Measurements from ENCODE around the gene NABP2. TPM values are rescaled to one million over a fixed set of nuclear protein-coding genes. Genes with fewer than 3 reads are reported as not detected.

Gene NABP2
- total and polyA plus RNA-seq, 2 donors (not counting 3 experiments of a cell fraction or from before 2014, with no cell fraction given): 42.4 to 59.7 TPM

DNA sequence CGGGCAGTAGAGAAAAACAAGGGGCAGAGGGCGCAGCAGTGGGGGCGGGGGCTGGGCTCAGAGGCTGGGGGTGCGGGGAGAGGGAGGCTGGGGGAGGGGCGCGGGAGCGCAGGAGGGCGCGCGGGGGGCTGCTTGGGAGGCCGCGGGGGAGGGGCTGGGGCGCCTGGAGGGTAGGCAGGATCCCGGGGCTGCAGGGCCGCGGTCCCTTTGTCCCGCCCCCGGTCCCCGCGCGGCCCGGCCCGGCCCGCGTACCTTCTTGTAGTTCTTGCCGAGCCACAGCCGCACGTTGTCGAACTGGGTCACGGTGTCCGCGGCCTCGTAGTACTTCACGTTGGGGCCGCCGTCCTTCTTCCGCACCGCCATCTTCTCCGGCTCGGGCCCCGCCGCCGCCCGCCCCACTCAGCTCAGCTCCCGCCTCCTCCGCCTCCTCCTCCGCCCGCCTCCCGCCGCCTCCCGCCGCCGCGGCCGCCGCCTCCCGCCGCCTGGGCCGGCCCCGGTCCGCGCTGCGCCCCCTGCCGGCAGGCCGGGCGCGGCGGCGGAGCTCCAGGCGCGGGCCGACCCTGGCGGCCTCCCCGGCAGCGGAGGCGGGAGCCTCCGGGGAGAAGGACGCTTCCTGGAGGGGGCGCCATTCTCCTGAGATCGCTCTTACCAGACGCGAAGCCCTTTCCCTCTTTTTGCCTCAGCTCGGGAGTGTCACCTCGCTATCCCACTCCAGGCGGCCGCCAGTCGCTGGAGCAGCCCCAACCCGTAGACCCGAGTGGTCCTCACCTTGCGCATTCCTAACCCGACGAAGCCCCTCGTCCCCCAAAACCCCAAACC is 34.8 kb upstream of the NABP2 start, which contains the start of gene SMARCC2:
Gene SMARCC2, minus strand, starts transcription at position 385 of the 819 bp plus-strand sequence. Its CDS starts 22 bp downstream, at position 363.
- TF ChIP-seq FOS (IDR thresholded peaks at IDR 0.05; ENCODE audit: borderline replicate concordance, insufficient read depth, low read length) (no peak), POLR2AphosphoS5 (IDR thresholded peaks at IDR 0.05; ENCODE audit: insufficient read depth, low read depth, low read length) (peak; percentile 15), JUN (IDR thresholded peaks at IDR 0.05; ENCODE audit: borderline replicate concordance, insufficient read depth, insufficient read length, low read depth) (no peak), EZH2 (IDR thresholded peaks at IDR 0.05; ENCODE audit: borderline replicate concordance, low read depth, low read length, severe bottlenecking) (no peak), MYC (IDR thresholded peaks at IDR 0.05; ENCODE audit: low read depth, low read length) (no peak), POLR2A (IDR thresholded peaks at IDR 0.05; ENCODE audit: low read depth, low read length) (peak; percentile 41), GATA2 (IDR thresholded peaks at IDR 0.05; ENCODE audit: insufficient read depth, insufficient read length, low read depth, low read length) (no peak)
- TF ChIP-seq, protein P1, sequence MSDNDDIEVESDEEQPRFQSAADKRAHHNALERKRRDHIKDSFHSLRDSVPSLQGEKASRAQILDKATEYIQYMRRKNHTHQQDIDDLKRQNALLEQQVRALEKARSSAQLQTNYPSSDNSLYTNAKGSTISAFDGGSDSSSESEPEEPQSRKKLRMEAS (IDR thresholded peaks at IDR 0.05; ENCODE audit: insufficient read depth, insufficient read length): no peak
- TF ChIP-seq, protein P2, sequence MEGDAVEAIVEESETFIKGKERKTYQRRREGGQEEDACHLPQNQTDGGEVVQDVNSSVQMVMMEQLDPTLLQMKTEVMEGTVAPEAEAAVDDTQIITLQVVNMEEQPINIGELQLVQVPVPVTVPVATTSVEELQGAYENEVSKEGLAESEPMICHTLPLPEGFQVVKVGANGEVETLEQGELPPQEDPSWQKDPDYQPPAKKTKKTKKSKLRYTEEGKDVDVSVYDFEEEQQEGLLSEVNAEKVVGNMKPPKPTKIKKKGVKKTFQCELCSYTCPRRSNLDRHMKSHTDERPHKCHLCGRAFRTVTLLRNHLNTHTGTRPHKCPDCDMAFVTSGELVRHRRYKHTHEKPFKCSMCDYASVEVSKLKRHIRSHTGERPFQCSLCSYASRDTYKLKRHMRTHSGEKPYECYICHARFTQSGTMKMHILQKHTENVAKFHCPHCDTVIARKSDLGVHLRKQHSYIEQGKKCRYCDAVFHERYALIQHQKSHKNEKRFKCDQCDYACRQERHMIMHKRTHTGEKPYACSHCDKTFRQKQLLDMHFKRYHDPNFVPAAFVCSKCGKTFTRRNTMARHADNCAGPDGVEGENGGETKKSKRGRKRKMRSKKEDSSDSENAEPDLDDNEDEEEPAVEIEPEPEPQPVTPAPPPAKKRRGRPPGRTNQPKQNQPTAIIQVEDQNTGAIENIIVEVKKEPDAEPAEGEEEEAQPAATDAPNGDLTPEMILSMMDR (IDR thresholded peaks at IDR 0.05; ENCODE audit: extremely low read depth in 1 of 2, insufficient read depth in 1 of 2, low read depth in 1 of 2, low read length in 2 of 2): peak; percentile 75 to 82
- CTCF ChIA-PET: interaction anchor here (0.6 to 4.4 kb wide), 53 partner anchors 9 to 472 kb away, joined by 3 to 236 read pairs (median 5); partner anchors contain the start of genes ANKRD52, CNPY2, COQ10A and ESYT1
- BruUV-seq (replicated peaks): no TSS peak
- intact Hi-C loops (cut with micrococcal nuclease) (loop anchor here (1.0 to 2.0 kb wide), 5 partner anchors 32 to 451 kb away; no protein-coding TSS in a partner anchor), dilution Hi-C loops (cut with MboI; ENCODE audit: extremely low pct_ligation_motif_present, low sequenced_read_pairs) (no loop called here)
- Histone ChIP-seq H2AFZ (ENCODE audit: low read depth, low read length) (peak within 1 kb of the TSS; percentile 88), H3K9ac (replicated peaks; ENCODE audit: extremely low read depth, insufficient read depth, low read length) (peak within 1 kb of the TSS; percentile 77), H3K4me2 (ENCODE audit: insufficient read depth, low read length) (peak within 1 kb of the TSS; percentile 98), H3K4me3 (replicated peaks in 1 of 3; ENCODE audit: insufficient read depth in 1 of 3, low read depth in 1 of 3, low read length in 3 of 3) (peak within 1 kb of the TSS; percentile 70 to 95 (median 89)), H3K27ac (ENCODE audit: insufficient read depth, low read depth, low read length) (peak within 1 kb of the TSS; percentile 24), H3K9me3 (replicated peaks; ENCODE audit: control insufficient read depth, insufficient read depth, low read length) (no peaks in the 10 kb centered on the region), H3K4me1 (ENCODE audit: control insufficient read depth, extremely low read depth, insufficient read depth, low read length) (peaks cover 20% of the 10 kb centered on the region), H3K27me3 (ENCODE audit: control insufficient read depth in 2 of 2, insufficient read depth in 2 of 2, low read length in 2 of 2) (no peaks in the 10 kb centered on the region), H3K9me1 (replicated peaks; ENCODE audit: control insufficient read depth, extremely low read depth, insufficient read depth, low read length) (no peaks in the 10 kb centered on the region), H3K36me3 (ENCODE audit: control insufficient read depth in 2 of 2, extremely low read depth in 1 of 2, insufficient read depth in 2 of 2, low read length in 2 of 2) (peaks cover 5 to 9% of the 10 kb centered on the region in 2 experiments), H4K20me1 (replicated peaks; ENCODE audit: control insufficient read depth, extremely low read depth, insufficient read depth, low read length) (no peaks in the 10 kb centered on the region), H3K79me2 (ENCODE audit: control insufficient read depth, insufficient read depth, low read length) (peaks cover 33% of the 10 kb centered on the region)
- FAIRE-seq (peak; percentile 73), DNase-seq (ENCODE audit: low read depth, low spot score) (peak; percentile 88)
- POLR2A ChIA-PET: interaction anchor here (0.9 to 3.1 kb wide), 7 partner anchors 27 to 85 kb away, joined by 4 to 18 read pairs (median 4); partner anchors contain the start of genes ESYT1, PA2G4, RNF41 and RPL41

All from endothelial cell of umbilical vein (primary cell).